GM18498 (cell line): ENCODE measurements around the gene MAN1C1.

Experiments
- ATAC-seq: cut with Tn5 transposase; IDR thresholded peaks from one replicate; pipeline ENCODE4 v1.9.1; 2021; ENCODE audit warnings: mild to moderate bottlenecking, moderate library complexity; ENCODE audit not compliant: unreplicated experiment

The MAN1C1 gene

DNA sequence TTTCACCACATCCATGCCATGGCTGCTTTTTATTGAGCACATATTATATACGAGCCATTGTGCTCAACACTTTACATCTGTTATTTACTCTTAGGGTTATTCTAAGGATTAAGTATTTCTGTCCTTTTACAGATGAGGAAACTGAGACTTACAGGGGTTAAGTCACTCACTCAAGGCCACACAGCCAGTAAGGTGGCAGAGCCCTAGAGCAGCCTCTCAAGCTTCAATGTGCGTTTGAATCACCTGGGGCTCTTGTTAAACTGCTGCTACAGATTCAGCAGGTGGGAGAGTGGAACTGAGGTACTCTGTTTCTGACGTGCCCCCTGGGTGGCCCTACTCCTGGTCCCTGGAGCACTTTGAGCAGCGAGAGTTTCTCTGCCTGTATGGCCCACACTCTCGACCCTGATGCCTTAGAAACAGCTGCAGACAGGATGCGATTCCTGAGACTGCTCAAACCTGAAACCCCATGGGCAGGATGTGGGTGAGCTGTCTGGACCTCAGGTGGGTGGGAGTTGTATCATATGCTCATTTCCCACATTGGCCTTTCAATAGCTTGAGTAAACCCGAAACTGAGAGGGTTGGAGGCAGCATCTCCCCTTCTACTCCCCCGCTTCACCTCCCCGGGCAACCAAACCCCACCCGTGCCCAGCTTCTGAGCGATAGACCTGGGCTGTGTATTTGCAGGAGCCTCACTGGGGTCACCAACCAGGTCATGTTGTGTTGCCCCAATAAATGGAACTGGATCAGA lies 59.3 kb downstream of the MAN1C1 start:
- ATAC-seq = peak; percentile 97

DNA sequence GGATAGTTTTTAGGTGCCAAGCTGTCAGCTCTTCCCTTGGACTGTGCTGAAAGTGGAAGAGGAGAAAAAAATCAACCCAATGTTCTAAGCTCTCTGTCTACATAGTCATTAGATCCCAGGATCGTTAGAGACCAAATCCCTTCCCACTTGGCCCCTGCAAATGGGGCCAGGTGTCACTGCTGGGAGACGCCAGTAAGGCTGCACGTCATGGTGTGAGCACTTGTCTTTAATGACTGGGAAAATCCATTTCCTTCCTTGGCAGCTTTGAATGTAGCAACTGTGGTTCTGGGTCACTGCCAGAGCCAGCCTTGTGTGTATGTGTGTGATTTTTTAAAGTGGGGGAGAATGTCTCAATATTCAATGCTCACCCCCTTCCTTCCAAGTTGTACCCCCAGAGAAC lies 59.9 kb downstream of the MAN1C1 start:
- ATAC-seq = no peak

DNA sequence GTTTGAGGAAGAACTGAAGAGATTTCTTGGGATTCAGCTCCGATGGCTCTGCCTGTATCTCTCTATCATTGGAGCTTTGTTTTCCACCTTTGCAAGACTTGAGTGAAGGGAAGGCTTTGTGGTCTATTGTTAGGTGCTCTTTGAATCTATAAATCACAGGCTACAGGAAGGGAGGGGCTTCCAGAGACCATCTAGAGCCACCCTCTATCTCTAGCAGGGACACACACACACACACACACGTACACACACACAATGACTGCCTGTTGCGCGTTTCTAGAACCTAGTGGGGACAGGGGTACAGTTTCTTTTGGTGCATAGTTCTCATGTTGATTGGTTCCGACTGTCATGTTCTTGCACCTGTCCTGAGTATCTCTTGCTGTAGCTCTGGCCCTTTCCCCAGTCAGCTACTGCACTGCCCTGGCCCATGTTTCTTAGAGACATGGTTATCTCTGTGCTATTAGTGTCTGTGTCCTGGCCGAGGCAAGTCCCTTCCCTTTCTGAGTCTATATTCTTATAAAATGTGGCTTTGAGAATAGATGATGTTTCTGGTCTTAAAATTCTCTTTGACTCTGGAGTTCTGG lies 60.7 kb downstream of the MAN1C1 start:
- no peak for ATAC-seq

- ATAC-seq = no peak
Observed at GRCh38 chr1:25679171-25679570, 62.6 kb downstream of the MAN1C1 start.

DNA sequence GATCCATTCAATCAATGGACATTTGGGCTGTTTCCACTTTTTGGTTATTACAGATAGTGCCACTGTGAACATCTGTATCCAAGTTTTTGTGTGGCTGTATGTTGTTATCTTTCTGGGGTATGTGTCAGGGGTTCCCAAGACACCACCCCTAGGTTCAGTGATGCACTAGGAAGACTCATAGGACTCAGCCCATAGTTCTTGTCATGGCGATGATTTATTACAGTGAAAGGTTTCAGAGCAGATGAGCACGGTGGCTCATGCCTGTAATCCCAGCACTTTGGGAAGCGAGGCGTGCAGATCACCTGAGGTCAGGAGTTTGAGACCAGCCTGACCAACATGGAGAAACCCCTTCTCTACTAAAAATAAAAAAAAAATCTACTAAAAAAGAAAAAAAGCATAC lies 64.1 kb downstream of the MAN1C1 start:
- ATAC-seq = no peak

GRCh38 chr1:25682059-25682601 lies 65.5 kb downstream of the MAN1C1 start:
- ATAC-seq = no peak

- ATAC-seq = no peak
Observed at GRCh38 chr1:25683177-25683576, 66.6 kb downstream of the MAN1C1 start.

DNA sequence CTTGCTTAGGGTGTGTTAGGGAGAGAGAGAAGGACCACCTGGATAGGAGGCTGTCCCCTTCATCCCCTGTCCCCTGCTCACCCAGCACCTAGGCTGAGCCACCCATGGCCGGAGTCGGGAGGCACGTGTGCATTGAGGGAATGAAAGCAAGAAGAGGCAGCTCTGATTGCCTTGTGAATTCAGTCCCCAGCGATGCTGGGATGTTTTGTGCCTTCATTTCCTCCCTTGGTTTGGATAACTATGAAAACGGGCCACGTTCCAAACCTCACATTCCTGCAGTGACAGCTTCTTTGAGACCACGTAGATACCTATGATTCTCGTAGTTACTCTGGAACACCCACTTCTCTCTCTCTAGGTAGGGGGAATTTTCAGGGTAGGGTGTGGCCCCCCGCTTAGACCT lies 67.1 kb downstream of the MAN1C1 start:
- no peak for ATAC-seq

DNA sequence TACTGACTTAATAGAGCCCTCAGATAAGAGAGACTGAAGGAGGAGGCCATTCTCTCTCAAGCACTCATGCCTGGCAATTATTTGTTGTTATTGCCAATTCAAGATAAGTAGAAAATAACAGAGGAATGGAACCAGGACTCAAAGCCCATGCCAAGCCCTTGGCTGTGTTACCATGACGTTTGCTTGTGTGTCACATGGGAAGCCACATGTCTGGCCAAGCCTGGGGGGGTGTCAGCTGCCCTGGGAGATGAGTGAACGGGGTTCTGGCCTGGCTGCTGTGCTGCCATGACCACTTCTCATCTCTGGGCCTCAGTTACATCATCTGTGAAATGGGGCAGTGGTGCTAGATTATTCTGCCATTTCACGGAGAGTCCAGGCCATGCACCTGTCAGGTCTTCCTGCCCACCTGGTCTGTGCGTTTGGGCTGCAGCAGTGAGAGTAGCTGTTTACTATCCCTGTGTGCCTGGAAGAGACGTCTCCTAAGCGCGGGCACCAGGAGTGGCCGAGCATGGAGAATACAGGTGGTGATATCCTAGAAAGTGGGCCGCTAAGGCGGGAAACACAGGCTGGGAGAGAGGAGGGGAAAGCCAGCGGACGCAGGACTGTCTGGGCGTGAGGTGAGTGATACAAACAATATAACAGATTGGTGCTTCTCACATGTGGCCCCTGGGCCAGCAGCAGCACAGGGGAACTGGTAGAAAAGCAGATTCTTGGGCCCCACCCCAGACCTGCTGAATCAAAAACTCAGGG lies 67.8 kb downstream of the MAN1C1 start:
- ATAC-seq = no peak

DNA sequence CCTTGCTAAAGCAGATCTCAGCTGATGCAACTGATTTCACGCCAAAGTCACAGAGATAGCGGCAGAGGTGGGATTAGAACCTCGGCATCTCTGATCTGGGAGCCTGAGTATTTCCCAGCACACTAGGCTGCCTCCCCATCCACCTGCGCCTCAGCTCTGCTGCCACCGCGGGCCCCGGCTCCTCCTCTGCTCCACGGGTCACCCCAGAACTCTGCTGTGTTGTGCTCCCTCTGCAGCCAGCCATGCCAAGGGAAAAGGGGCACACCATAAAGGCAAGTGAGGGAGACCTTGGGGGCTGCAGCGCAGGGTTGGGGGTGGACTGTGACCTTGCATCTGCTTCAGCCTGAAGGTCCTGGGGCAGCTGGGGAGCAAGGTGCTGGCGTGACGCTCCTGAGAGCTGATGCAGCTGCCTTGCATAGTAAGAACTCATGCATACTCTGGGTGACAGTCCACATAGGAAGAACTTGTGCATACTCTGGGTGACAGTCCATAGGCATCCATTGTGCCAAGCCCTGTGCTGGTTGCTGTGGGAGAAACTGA lies 68.7 kb downstream of the MAN1C1 start:
- no peak for ATAC-seq

DNA sequence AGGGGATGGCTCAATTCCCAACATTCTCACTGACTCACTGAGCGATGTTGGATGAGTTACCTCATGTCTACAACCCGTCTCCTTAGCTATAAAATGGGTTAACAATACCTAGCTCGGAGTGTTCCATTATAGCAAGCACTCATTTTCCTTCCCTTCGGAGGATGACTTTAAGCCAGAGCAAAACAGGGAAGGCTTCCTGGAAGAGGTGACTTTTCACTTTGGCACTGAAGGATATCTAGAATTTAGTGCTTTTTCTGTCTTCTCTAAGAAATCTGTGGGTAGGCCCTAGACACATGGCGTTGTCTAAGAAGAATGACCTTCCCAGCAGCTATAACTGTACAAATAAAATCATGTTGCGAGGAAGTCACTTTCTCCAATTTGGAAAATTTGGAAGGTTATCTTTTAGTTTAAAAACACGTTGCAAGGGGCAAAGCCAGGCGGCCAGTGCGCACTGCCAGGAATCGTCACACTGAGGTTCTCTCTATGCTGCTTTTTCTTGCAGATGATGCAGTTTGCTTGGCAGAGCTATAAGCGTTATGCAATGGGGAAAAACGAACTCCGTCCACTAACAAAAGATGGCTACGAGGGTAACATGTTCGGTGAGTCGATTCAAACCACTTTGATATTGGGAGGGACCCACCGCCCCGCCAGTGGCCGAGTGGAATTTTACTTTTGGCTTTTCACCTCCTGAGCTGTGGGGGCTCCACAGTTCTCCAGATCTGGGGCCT lies 69.5 kb downstream of the MAN1C1 start:
- no peak for ATAC-seq

DNA sequence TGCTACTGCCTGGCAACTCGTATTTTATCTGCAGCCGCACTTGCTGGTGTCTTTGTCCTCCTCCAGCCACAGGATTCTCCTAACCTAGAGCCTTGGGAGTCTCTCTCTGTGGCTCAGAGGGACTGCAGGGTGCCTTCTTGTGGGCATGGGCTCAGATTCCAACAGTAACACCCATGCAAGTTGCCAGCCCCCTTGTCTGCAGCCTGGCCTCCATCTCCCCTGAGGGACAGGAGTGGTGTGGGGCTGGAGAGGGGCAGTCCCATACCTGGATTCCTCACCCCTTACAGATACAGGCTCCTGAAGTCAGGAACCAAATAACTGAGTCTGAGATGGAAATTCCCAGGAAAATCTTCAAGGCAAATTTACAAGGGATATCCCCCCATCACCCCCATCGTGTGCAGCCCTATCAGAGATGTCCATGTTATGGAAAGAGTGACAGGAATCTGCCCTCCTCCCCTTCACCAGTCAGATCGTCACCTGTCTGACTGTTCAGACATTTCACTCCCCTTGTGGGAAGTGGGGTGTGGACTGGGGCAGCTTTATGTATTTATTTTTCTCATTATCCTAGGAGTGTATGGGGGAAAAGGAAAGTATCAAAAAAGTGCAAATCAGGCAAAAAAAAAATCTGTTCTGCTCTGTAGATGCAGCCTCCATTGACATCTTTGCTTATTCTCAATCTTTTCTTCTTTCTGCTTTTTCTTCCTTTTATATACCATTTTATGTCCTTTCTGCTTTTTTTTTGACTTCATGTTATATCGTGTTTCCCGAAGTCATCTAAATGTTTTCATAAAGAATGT lies 70.8 kb downstream of the MAN1C1 start:
- no peak for ATAC-seq

GRCh38 chr1:25688390-25689119 lies 72.0 kb downstream of the MAN1C1 start:
- ATAC-seq = no peak

DNA sequence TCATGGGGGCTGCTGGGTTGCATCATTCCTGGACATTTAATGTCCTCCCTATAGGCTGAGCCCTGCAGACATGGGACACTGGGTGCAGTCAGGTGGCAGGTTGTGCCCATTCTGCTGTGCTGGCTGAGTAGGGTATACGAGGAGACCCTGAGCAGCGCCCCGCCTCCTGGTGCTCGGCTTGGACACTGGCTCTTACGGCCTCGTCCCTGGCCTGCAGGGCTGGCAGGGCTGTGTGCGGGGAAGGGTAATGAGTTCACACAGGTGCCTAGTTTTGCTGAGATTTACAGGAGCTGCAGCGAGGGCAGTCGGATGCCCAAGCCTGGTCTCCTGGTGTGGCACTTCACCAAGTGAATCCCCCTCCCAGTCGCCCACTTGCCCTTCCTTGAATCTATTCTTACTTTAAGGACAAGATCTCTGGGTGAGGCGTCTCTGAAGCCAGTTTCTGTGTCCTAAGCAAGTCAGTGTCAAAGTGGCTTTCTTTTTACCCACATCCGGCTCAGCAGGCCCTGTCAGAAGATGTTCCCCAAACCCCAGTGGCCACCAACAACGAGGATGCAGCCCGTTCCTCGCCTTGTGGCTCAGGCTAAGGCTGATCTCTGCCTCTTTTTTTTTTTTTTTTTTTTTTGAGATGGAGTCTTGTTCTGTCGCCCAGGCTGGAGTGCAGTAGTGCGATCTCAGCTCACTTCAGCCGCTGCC lies 73.2 kb downstream of the MAN1C1 start:
- no peak for ATAC-seq

- ATAC-seq = no peak
Observed at GRCh38 chr1:25690396-25690956, 73.9 kb downstream of the MAN1C1 start.

GRCh38 chr1:25691211-25691610 lies 74.6 kb downstream of the MAN1C1 start:
- no peak for ATAC-seq

GRCh38 chr1:25692560-25692959 lies 76.0 kb downstream of the MAN1C1 start:
- ATAC-seq = no peak

DNA sequence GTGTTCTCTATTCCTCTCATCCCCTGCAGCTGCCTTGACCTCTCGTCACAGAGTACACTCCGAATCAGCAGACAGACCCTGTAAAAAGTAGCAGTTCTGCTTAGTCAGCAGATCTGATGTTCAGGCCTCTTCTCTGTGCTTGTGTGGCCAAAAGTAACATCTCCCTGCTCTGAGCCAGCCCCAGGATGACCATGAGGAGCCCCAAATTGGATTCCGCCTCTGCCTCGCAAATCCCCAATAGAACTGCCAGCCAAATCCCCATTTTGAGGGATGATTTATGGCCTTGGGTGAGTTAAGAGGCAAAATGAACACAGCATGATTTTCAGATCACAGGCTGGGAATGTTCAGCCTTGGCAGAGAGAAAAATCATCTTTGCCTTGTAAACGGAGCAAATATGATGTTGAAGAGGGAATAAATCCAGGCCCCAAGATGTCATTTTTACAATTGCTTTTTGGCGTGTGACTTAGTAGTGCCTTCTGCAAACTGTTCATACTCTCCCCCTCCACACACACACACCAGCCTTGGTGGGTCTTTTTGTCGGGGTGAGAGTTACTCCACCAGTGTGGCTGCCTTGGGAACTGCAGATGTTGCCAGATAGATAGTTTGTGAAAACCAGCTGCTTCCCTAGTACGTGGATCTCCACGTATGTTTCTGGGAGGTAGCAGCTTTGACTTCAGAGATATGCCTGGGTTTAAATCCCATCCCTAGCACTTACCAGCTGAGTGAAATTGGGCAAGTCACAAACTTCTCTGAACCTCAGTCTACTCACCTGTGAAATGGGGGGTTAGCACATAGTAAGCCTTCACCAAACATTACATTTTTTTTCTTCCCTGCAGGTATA lies 77.8 kb downstream of the MAN1C1 start:
- ATAC-seq = no peak
